GM18873 (cell line): ENCODE measurements around the gene OR51A2.
"Not testable (repeated sequence)": the region's sequence is repeated elsewhere in the genome, so short reads cannot be mapped to it uniquely, and the experiment has no call there.

ENCODE experiments used
- ATAC-seq: cut with Tn5 transposase; IDR thresholded peaks from one replicate; pipeline ENCODE4 v1.9.1; 2021; ENCODE audit warnings: mild to moderate bottlenecking, moderate library complexity, moderate number of reproducible peaks; ENCODE audit not compliant: unreplicated experiment, low FRiP score

OR51A2 gene

GRCh38 chr11:4955613-4956012 lies at the start of gene OR51A2:
Gene OR51A2, minus strand, starts transcription at chr11:4955713. Its CDS starts 0 bp downstream, at chr11:4955713.
- not testable (repeated sequence) for ATAC-seq

GRCh38 chr11:5004424-5005274 lies 49.1 kb upstream of the OR51A2 start:
- ATAC-seq: no peak

GRCh38 chr11:4994551-4994950 lies 39.0 kb upstream of the OR51A2 start, which contains the start of gene OR51L1:
Gene OR51L1, plus strand, starts transcription at chr11:4994851. Its CDS starts 4,132 bp downstream, at chr11:4998983.
- no peak for ATAC-seq

GRCh38 chr11:4991060-4991459 lies 35.5 kb upstream of the OR51A2 start:
- ATAC-seq: no peak

- ATAC-seq: no peak
Measured at GRCh38 chr11:4983841-4984240, 28.3 kb upstream of the OR51A2 start.

- ATAC-seq: no peak
Measured at GRCh38 chr11:4982678-4983077, 27.2 kb upstream of the OR51A2 start.

- no peak for ATAC-seq
Measured at GRCh38 chr11:4979036-4979435, 23.5 kb upstream of the OR51A2 start.

GRCh38 chr11:4975436-4975835 lies 19.9 kb upstream of the OR51A2 start:
- ATAC-seq: no peak

GRCh38 chr11:4962816-4963215 lies 7.3 kb upstream of the OR51A2 start:
- no peak for ATAC-seq

GRCh38 chr11:4960877-4961276 lies 5.4 kb upstream of the OR51A2 start:
- no peak for ATAC-seq

GRCh38 chr11:4957396-4957795 lies 1.9 kb upstream of the OR51A2 start:
- no peak for ATAC-seq

GRCh38 chr11:4947505-4947904 lies 8.0 kb downstream of the OR51A2 start, which contains the start of gene OR51A4:
Gene OR51A4, minus strand, starts transcription at chr11:4947605. Its CDS starts 505 bp downstream, at chr11:4947100.
- no peak for ATAC-seq

GRCh38 chr11:4936745-4937144 lies 18.8 kb downstream of the OR51A2 start:
- no peak for ATAC-seq

GRCh38 chr11:4932751-4933150 lies 22.8 kb downstream of the OR51A2 start:
- ATAC-seq: no peak

GRCh38 chr11:4926608-4927007 lies 28.9 kb downstream of the OR51A2 start:
- ATAC-seq: no peak

- ATAC-seq: no peak
Measured at GRCh38 chr11:4924239-4924638, 31.3 kb downstream of the OR51A2 start, which contains the start of gene OR51G1. Gene OR51G1, minus strand, starts transcription at chr11:4924339. Its CDS starts 0 bp downstream, at chr11:4924339.

- no peak for ATAC-seq
Measured at GRCh38 chr11:4922304-4922703, 33.2 kb downstream of the OR51A2 start.

GRCh38 chr11:4921796-4922195 lies 33.7 kb downstream of the OR51A2 start:
- no peak for ATAC-seq

GRCh38 chr11:4919250-4919649 lies 36.3 kb downstream of the OR51A2 start, which contains the start of gene OR51G2:
Gene OR51G2, minus strand, starts transcription at chr11:4919350. Its CDS starts 3,687 bp downstream, at chr11:4915663.
- no peak for ATAC-seq

- ATAC-seq: no peak
Measured at GRCh38 chr11:4916581-4916980, 38.9 kb downstream of the OR51A2 start.
